ENCODE results near the gene XRCC3.
A peak's percentile ranks its signal among the peaks of the same experiment; 100 is the strongest.

Gene XRCC3

DNA sequence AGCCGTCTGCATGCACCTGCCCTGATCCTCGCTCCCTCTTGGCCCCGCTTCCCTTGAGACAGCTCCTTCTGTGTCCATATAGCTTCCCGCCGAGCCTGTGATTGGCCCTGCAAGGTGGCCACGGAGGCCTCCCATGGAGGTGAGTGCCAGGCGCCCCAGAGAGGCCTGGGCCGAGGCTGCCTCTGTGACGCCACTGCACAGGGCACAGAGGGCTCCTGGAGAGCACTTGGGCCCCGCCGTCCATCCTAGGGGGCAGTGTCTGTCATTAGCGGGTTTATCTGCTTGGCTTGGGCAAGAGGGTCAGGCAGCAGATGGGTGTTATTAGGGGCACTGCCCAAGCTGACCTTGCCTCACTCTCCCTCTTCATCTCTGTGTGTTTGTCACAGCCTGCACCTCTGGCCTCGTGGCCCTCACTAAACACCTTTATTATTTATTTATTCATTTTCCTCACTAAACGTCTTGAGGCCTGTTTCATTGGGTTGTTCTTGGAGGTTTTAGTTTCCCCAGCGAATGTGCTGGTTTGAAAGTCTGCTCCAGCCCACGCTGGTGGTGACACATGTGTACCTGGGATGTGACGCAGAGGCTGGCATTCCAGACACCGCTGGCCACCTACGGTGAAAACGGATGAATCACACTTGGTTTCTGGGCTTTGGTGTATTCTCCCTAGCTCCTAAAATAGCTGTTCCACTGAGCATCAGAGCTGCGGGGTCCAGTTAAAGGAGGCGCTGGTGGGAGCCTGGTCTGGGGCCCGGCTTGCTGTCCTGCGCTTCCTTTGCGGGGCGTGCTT is 6.3 kb upstream of the XRCC3 start:
- Histone ChIP-seq H3K36me3 (ENCODE audit: insufficient read depth, low read length) (peaks cover 7% of the 10 kb centered on the region), H3K27me3 (ENCODE audit: control insufficient read depth in 1 of 2, insufficient read depth in 2 of 2, low read length in 2 of 2) (no peaks in the 10 kb centered on the region), H3K9me3 (ENCODE audit: low read length) (no peaks in the 10 kb centered on the region), H3K4me1 (ENCODE audit: insufficient read depth, low read length) (peaks cover 52% of the 10 kb centered on the region), H3K9ac (ENCODE audit: low read length) (no peak overlapping the region), H3K4me3 (ENCODE audit: low read depth in 1 of 2, low read length in 2 of 2) (no peak overlapping the region), H3K27ac (ENCODE audit: low read depth, low read length) (no peak overlapping the region)

DNA sequence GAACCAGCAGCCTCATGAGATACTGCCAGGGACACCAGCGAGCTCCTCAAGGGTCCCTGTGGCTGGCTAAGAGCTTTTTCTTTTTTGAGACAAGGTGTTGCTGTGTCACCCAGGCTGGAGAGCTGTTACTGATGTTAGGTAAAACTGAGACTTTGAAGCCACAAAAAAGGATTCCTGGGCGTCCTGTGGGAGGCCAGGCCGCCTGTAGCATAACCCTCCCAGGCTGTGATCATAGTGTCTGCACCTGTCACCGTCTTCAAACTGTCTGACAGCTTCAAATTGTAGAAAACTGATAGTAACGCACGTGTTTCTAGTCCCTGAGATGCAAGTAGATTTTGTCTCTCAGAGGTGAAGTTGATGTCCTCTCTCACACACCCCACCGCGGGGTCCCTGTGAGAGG is 4.5 kb upstream of the XRCC3 start:
- no peak overlapping the region for H3K9ac ChIP-seq (ENCODE audit: low read length)
- no peak overlapping the region for H3K4me3 ChIP-seq (ENCODE audit: low read depth in 1 of 2, low read length in 2 of 2)
- H3K27me3 ChIP-seq (ENCODE audit: control insufficient read depth in 1 of 2, insufficient read depth in 2 of 2, low read length in 2 of 2), result no peaks in the 10 kb centered on the region
- H3K27ac ChIP-seq (ENCODE audit: low read depth, low read length), result no peak overlapping the region
- H3K9me3 ChIP-seq (ENCODE audit: low read length), result no peaks in the 10 kb centered on the region
- no peaks in the 10 kb centered on the region for H3K36me3 ChIP-seq (ENCODE audit: insufficient read depth, low read length)
- H3K4me1 ChIP-seq (ENCODE audit: insufficient read depth, low read length), result peaks cover 47% of the 10 kb centered on the region

DNA sequence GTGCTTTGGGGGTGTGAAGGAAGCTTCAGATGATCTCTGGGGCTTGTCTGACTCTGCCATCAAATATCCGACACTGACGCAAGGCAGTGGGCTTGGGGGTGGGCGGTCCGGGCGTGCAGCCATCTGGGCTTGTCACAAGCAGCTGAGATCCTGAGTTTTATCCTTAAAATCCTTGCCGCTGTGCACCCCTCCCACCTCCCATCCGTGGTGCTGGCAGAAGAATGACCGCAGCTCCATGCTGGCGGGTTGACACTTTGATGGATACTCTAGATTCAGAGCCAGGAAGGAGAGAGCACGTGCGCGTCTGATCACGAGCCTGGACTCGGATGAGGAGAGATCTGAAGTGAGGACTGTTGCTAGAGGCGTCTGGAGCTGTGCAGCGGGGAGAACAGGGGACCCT is 3.3 kb upstream of the XRCC3 start:
- peak overlapping the region in 1 of 2 donors; percentile 12 for H3K4me3 ChIP-seq (ENCODE audit: low read depth in 1 of 2, low read length in 2 of 2)
- no peak overlapping the region for H3K9ac ChIP-seq (ENCODE audit: low read length)
- H3K4me1 ChIP-seq (ENCODE audit: insufficient read depth, low read length), result peaks cover 41% of the 10 kb centered on the region
- H3K27me3 ChIP-seq (ENCODE audit: control insufficient read depth in 1 of 2, insufficient read depth in 2 of 2, low read length in 2 of 2), result no peaks in the 10 kb centered on the region
- no peak overlapping the region for H3K27ac ChIP-seq (ENCODE audit: low read depth, low read length)
- no peaks in the 10 kb centered on the region for H3K9me3 ChIP-seq (ENCODE audit: low read length)
- H3K36me3 ChIP-seq (ENCODE audit: insufficient read depth, low read length), result no peaks in the 10 kb centered on the region

DNA sequence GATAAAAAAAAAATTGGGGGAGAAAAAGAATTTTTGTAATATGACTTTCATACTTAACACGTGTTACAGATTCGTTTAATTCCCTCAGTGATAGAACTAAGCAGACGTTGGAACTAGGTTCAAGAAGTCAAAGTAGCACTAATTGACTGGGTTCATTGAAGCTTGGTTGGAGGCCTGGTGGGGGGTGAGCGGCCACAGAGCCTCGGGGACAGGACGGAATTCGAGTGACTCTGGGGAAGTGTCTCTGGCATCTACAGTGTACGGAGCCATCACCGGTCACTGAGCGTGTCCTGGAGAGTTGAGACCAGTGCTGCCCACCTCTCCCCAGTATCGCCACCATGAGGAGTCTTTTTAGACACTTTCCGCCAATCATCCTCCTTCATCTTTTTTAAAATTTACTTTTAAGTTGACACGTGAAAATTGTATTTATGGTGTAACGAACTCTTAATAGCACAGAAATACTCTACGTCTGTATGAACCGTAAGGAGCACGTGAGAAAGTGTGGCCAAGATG is 1.7 kb upstream of the XRCC3 start:
- Histone ChIP-seq H3K9ac (ENCODE audit: low read length) (peak overlapping the region; percentile 51), H3K9me3 (ENCODE audit: low read length) (no peaks in the 10 kb centered on the region), H3K27ac (ENCODE audit: low read depth, low read length) (no peak overlapping the region), H3K36me3 (ENCODE audit: insufficient read depth, low read length) (no peaks in the 10 kb centered on the region), H3K4me3 (ENCODE audit: low read depth in 1 of 2, low read length in 2 of 2) (peak overlapping the region; percentile 38 to 74), H3K4me1 (ENCODE audit: insufficient read depth, low read length) (peaks cover 44% of the 10 kb centered on the region), H3K27me3 (ENCODE audit: control insufficient read depth in 1 of 2, insufficient read depth in 2 of 2, low read length in 2 of 2) (no peaks in the 10 kb centered on the region)

DNA sequence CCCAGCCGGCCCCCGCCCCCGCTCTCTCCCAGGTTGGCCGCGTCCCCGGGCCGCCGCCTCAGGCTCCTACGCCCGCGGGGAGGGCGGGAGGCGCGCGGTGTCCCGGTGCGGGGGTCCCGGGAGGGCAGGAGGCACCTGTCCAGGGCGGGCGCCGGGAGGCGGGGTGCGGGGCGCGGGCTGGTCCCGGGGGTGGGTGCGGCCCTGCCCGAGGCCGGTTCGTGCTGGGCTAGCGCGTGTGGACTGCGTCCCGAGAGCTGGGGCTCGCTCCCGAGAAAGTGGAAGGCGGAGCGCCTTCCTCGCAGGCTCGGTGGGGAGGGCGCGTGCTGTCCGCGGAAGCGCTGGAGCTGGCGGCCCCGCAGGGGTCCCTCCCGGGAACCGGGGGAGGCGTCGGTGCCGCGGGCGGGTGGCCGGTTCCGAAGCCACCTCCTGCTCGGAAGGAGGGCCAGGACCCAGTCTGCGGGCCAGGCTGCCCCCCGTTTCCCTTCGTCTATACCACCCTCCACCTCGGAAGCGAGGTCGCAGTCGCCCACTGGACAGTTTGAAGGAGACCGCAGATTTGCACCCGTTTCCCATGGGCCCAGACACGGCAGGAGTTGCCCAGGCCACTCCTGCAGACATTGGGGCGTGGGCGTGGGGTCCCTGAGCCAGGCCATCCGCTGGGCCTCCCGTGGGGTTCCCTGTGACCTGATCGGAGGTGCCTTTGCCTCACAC is 995 bp upstream of the XRCC3 start:
- H3K4me1 ChIP-seq (ENCODE audit: insufficient read depth, low read length), result peaks cover 44% of the 10 kb centered on the region
- no peaks in the 10 kb centered on the region for H3K27me3 ChIP-seq (ENCODE audit: control insufficient read depth in 1 of 2, insufficient read depth in 2 of 2, low read length in 2 of 2)
- H3K36me3 ChIP-seq (ENCODE audit: insufficient read depth, low read length), result no peaks in the 10 kb centered on the region
- H3K9ac ChIP-seq (ENCODE audit: low read length), result peak overlapping the region; percentile 51
- H3K27ac ChIP-seq (ENCODE audit: low read depth, low read length), result peak overlapping the region; percentile 81
- peak overlapping the region; percentile 38 to 74 for H3K4me3 ChIP-seq (ENCODE audit: low read depth in 1 of 2, low read length in 2 of 2)
- no peaks in the 10 kb centered on the region for H3K9me3 ChIP-seq (ENCODE audit: low read length)

DNA sequence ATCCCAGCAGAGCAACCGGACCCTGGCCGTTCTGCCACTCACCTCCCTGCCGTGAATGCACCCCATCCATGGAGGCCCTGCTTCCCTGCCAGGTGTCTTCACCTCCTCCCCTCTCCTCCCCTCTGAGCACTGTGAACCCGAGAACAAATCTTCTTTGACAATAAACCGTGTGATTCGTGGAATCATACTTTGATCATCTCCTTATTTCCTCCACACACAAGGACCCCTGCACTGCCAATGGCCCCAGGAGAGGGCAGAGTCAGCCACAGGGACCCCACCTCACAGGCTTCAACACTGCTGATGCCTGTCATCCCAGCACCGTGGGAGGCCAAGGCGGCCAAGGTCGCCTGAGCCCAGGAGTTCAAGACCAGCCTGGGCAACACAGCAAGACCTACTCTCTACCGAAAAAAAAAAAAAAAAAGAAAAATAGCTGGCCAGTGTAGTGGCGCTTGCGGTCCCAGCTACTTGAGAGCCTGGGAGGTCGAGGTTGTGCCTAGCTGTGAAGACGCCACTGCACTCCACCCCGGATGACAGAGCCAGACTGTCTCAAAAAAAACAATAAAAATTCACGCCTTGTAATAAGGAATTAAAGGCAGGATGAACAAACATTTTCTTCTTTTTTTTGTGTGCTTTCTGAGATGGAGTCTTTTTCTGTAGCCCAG is 1.1 kb downstream of the XRCC3 start:
- Histone ChIP-seq H3K36me3 (ENCODE audit: insufficient read depth, low read length) (no peaks in the 10 kb centered on the region), H3K9ac (ENCODE audit: low read length) (no peak overlapping the region), H3K4me1 (ENCODE audit: insufficient read depth, low read length) (peaks cover 44% of the 10 kb centered on the region), H3K4me3 (ENCODE audit: low read depth in 1 of 2, low read length in 2 of 2) (peak overlapping the region in 1 of 2 donors; percentile 74), H3K27ac (ENCODE audit: low read depth, low read length) (no peak overlapping the region), H3K9me3 (ENCODE audit: low read length) (no peaks in the 10 kb centered on the region), H3K27me3 (ENCODE audit: control insufficient read depth in 1 of 2, insufficient read depth in 2 of 2, low read length in 2 of 2) (no peaks in the 10 kb centered on the region)

DNA sequence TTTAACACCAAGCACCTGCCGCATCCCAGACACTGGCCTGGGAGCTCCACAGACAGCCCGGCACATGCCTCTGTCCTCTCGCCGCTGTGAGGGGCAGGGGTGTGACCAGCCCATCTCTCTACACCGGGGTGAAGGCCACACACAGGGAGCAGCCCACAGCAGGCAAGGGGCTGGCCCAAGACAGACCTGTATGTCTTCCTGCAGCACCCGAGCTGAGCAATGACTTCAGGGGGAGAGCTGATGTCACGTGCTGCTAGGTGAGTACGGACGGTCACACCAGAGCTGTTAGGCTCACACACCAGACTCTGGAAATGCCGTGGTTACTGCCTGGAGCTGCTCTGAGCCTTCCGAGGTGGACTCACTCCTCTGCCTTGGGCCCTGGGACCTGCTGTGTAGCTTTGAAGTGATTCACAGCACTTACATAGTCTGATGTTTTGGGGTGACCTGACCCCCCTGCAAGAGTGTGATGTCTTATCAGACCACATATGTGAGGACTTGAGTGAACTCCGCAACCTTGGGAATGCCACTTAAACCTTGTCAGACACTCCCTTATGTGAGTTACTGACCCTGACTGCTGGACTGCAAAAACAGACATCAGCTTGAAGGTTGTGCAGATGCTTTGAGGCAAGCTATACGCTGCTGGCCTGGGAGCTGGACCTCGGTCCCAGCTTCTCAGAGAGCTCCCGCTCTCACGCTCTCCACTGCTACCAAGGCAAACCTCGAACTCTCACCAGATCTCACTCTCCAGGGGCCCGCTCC is 1.8 kb downstream of the XRCC3 start:
- Histone ChIP-seq H3K27me3 (ENCODE audit: control insufficient read depth in 1 of 2, insufficient read depth in 2 of 2, low read length in 2 of 2) (no peaks in the 10 kb centered on the region), H3K4me1 (ENCODE audit: insufficient read depth, low read length) (peaks cover 43% of the 10 kb centered on the region), H3K27ac (ENCODE audit: low read depth, low read length) (no peak overlapping the region), H3K9ac (ENCODE audit: low read length) (no peak overlapping the region), H3K36me3 (ENCODE audit: insufficient read depth, low read length) (no peaks in the 10 kb centered on the region), H3K9me3 (ENCODE audit: low read length) (no peaks in the 10 kb centered on the region), H3K4me3 (ENCODE audit: low read depth in 1 of 2, low read length in 2 of 2) (no peak overlapping the region)

DNA sequence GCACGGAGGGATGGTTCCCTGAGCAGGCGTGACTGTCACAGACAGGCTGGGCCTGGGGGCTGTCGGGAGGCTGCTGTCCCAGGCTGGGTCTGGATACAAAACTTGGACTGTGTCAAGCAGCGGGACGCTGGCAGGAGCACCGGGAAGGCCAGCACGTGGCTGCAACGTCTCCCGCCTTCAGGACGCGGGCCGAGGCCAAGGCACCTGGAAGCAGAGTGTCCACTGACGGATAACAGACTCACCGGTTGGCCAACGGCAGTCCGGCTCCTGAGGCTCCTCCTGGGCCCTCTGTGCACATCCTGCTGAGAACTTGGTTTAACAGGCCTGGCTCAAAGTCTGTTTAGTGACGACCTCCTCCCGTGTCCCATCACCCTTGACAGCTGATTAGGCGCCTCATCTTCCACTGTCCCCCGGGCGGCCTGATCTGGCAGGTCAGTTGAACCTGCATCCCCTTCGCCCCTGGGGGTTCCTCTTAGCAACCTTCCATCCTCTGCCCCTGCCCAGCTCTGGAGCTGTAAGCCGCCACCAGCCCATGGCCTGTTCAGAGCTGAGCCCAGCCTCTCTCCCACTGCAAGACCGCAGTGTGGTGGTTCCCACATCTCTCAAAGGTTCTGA is 2.5 kb downstream of the XRCC3 start:
- Histone ChIP-seq H3K4me1 (ENCODE audit: insufficient read depth, low read length) (peaks cover 39% of the 10 kb centered on the region), H3K9ac (ENCODE audit: low read length) (no peak overlapping the region), H3K9me3 (ENCODE audit: low read length) (no peaks in the 10 kb centered on the region), H3K36me3 (ENCODE audit: insufficient read depth, low read length) (no peaks in the 10 kb centered on the region), H3K4me3 (ENCODE audit: low read depth in 1 of 2, low read length in 2 of 2) (no peak overlapping the region), H3K27me3 (ENCODE audit: control insufficient read depth in 1 of 2, insufficient read depth in 2 of 2, low read length in 2 of 2) (no peaks in the 10 kb centered on the region), H3K27ac (ENCODE audit: low read depth, low read length) (no peak overlapping the region)

DNA sequence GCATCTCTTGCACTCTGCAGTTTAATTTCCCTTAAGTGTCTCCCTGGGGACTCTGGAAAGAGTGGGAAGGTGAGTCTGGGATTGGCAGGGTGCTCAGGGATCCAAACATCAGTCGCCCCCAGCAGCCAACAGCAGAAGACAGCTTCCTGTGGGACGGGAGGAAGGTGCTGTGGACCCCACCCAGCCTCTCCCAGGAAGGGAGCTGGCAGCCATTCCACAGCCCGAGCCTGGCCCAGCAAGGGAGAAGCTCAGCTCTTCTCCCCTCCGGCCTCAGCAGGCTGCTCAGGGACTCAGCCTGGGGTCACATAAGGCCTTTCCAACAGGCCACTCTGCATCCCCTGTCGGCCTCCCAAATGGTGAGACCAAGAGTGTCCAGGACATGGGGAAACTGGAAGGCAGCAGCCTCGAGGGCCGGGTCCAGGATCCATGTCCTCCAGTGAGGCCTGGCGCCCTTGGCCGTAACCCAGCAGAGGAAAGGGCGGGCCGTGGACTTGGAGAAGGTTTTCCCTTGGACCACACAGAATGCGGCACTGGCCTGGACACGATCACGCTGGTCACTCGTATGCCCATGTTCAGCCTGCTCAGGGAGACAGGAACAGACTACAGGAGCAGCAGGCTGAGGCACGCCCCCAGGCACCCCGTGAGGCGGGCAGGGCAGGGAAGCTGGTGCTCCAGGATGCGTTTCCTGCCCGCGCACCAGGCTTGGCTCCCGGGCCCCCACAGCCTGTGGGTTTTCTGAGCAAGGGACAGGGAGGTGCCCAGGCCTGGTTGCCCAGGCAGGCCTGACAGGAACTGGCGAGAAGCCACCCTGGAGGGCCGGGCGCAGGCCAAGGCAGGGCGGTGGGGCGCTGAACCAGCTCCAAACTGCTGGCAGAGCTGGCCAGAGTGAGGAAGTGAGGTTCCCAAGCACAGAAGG is 3.5 kb downstream of the XRCC3 start:
- no peak overlapping the region for H3K4me3 ChIP-seq (ENCODE audit: low read depth in 1 of 2, low read length in 2 of 2)
- no peak overlapping the region for H3K9ac ChIP-seq (ENCODE audit: low read length)
- no peaks in the 10 kb centered on the region for H3K9me3 ChIP-seq (ENCODE audit: low read length)
- H3K27me3 ChIP-seq (ENCODE audit: control insufficient read depth in 1 of 2, insufficient read depth in 2 of 2, low read length in 2 of 2), result no peaks in the 10 kb centered on the region
- no peaks in the 10 kb centered on the region for H3K36me3 ChIP-seq (ENCODE audit: insufficient read depth, low read length)
- H3K27ac ChIP-seq (ENCODE audit: low read depth, low read length), result no peak overlapping the region
- H3K4me1 ChIP-seq (ENCODE audit: insufficient read depth, low read length), result peaks cover 29% of the 10 kb centered on the region

DNA sequence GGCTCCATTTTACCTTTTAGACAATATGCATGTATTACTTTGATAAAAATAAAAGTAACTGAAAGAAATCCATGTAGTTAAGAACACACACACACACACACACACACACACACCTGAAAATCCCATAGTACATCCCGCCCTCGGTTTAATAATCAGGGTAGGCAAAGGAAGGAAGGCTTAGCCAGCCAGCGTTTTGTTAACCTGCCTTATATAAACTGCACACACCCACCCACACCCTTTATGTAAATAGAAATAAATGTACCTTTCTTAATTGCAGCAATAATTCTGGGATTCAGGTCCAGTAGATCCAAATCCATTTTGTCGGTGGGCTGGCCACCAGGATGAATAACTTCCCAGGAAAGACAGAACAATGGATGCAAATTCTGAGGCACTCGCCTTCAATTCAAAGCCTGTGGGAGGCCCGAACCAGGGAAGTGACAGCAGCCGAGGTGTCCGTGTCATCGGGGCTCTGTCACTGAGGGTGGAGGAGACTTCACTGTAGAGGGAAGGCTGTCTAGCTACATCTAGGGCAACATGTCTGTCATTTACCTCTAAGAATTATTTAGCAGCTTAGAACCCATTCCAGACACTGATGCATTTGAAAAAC is 4.4 kb downstream of the XRCC3 start:
- Histone ChIP-seq H3K4me1 (ENCODE audit: insufficient read depth, low read length) (peaks cover 26% of the 10 kb centered on the region), H3K9me3 (ENCODE audit: low read length) (no peaks in the 10 kb centered on the region), H3K9ac (ENCODE audit: low read length) (no peak overlapping the region), H3K27ac (ENCODE audit: low read depth, low read length) (no peak overlapping the region), H3K4me3 (ENCODE audit: low read depth in 1 of 2, low read length in 2 of 2) (no peak overlapping the region), H3K27me3 (ENCODE audit: control insufficient read depth in 1 of 2, insufficient read depth in 2 of 2, low read length in 2 of 2) (no peaks in the 10 kb centered on the region), H3K36me3 (ENCODE audit: insufficient read depth, low read length) (no peaks in the 10 kb centered on the region)
